PC-9 (cell line): Measurements from ENCODE around the gene MACROD1. TPM values are rescaled to one million over a fixed set of nuclear protein-coding genes. Genes with fewer than 3 reads are reported as not detected.

Experiments used
- BruUV-seq: library from RNA; stranded (reverse); fragments of 400-500 nt; replicated peaks from 2 replicates; lab custom pipeline; 2021; lab: Mats Ljungman, UMichigan
- CTCF ChIA-PET: fragments of 300-600 bp; sonication (Branson Sonifier 250); formaldehyde crosslinking; loops from one replicate; lab custom pipeline; 2022; ENCODE audit warnings: antibody characterized with exemption; lab: Charles Lee
- POLR2A ChIA-PET: fragments of 300-600 bp; sonication (Branson Sonifier 250); formaldehyde crosslinking; loops from one replicate; lab custom pipeline; 2022; ENCODE audit warnings: antibody characterized with exemption; ENCODE audit not compliant: unreplicated experiment; lab: Charles Lee
- DNase-seq, 2 experiments: peaks; one replicate each; pipeline versions ENCODE4 v3.0.0 to v3.0.0-alpha.2; 2015 to 2022; ENCODE audit warnings: mixed read lengths in 1 of 2
- H2AFZ ChIP-seq: fragments of 200-600 bp; sonication (generic); 2 replicates; pipeline ENCODE4 v1.8.1; 2017; ENCODE audit warnings: antibody characterized with exemption
- H3F3A ChIP-seq: fragments of 200-600 bp; sonication (generic); 2 replicates; pipeline ENCODE4 v1.8.1; 2017; ENCODE audit warnings: antibody characterized with exemption, mild to moderate bottlenecking, low read depth; ENCODE audit not compliant: insufficient read depth
- H3K27ac ChIP-seq: fragments of 200-600 bp; sonication (generic); 2 replicates; pipeline ENCODE4 v1.6.1; 2016; ENCODE audit warnings: mixed run types
- H3K27me3 ChIP-seq: fragments of 200-600 bp; sonication (generic); 2 replicates; pipeline ENCODE4 v1.6.1; 2016; ENCODE audit warnings: low read depth, mixed run types; ENCODE audit not compliant: insufficient read depth
- H3K36me3 ChIP-seq: fragments of 200-600 bp; sonication (generic); 2 replicates; pipeline ENCODE4 v1.6.1; 2016; ENCODE audit warnings: low read depth, mixed run types
- H3K4me1 ChIP-seq: fragments of 200-600 bp; sonication (generic); replicated peaks from 2 replicates; pipeline ENCODE4 v1.6.1; 2016; ENCODE audit warnings: mixed run types; ENCODE audit not compliant: insufficient read depth
- H3K4me2 ChIP-seq: fragments of 200-600 bp; sonication (generic); 2 replicates; pipeline ENCODE4 v1.6.1; 2017; ENCODE audit warnings: mixed run types
- H3K4me3 ChIP-seq: fragments of 200-600 bp; sonication (generic); 2 replicates; pipeline ENCODE4 v1.6.1; 2016; ENCODE audit warnings: mixed run types
- H3K79me2 ChIP-seq: fragments of 200-600 bp; sonication (generic); 2 replicates; pipeline ENCODE4 v1.6.1; 2017; ENCODE audit warnings: low read depth, mixed run types
- H3K9me2 ChIP-seq: fragments of 200-600 bp; sonication (generic); 2 replicates; pipeline ENCODE4 v1.8.1; 2017; ENCODE audit warnings: mild to moderate bottlenecking; ENCODE audit not compliant: insufficient read depth
- H3K9me3 ChIP-seq: fragments of 200-600 bp; sonication (generic); 2 replicates; pipeline ENCODE4 v1.8.1; 2016; ENCODE audit warnings: low read depth; ENCODE audit not compliant: insufficient read depth
- H4K20me1 ChIP-seq: fragments of 200-600 bp; sonication (generic); 2 replicates; pipeline ENCODE4 v1.8.1; 2017; ENCODE audit not compliant: insufficient read depth
- EZH2 ChIP-seq: fragments of 200-600 bp; sonication (generic); IDR thresholded peaks from 2 replicates; pipeline ENCODE4 v1.8.0; 2017; ENCODE audit warnings: antibody characterized with exemption, low read depth
- intact Hi-C: fragments of 100-400 bp; cut with micrococcal nuclease; formaldehyde crosslinking; loops from one replicate; pipeline ENCODE4 v1.10.0; 2022; ENCODE audit not compliant: unreplicated experiment
- total RNA-seq: library from RNA; stranded (reverse); gene quantifications from 2 replicates; pipeline ENCODE4 v1.2.3, GENCODE V29; 2021
- TF ChIP-seq, protein P1 (sequence below): fragments of 200-600 bp; sonication (generic); conservative IDR thresholded peaks from 2 replicates; pipeline ENCODE4 v1.6.1; 2017; ENCODE audit warnings: mixed run types, antibody characterized with exemption, mild to moderate bottlenecking, moderate library complexity

Gene MACROD1
- total RNA-seq, 1 experiment from 2014 or later = 41.0 TPM

DNA sequence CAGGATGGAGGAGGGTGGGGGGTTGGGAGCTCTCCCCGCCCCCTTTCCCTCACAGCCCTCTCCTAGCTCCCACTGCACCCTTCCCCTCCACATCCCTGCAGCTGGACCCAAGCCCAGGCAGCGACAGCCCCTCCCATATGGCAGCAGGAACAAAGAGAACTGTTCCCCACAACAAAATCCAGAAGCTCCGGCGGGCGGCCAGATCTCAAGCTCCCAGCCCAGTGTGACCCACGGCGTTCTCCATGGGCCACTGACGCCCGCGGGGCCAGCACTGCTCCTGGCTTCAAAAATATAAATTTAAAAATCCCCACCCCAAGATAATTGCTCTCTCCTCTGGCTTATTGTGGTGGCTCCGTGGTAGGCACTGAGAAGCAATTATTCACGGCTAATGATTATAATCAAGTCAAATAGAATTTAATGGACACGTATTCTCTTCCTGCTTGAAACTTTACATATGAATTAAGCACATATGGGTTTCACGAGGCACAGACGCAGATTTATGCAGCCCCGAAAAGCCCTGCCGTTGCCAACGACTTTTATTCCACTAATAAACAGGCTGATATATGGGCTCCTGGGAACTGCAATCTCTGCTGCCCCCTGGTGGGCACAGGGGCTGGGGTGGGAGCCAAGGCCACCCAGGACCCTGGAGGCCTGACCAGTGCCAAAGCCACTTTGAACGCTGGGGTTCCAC is 17.5 kb downstream of the MACROD1 start:
- Histone ChIP-seq H3K79me2 (0 out of 2 replicates have a peak, but pooled peaks cover 4% of the 10 kb centered on the region), H3K4me1 (no peaks in the 10 kb centered on the region), H3K36me3 (no peaks in the 10 kb centered on the region), H4K20me1 (peaks cover 52% of the 10 kb centered on the region), H3K27me3 (no peaks in the 10 kb centered on the region), H3K4me2 (no peak overlapping the region), H2AFZ (no peak overlapping the region), H3K27ac (no peak overlapping the region), H3K9me2 (no peaks in the 10 kb centered on the region), H3K4me3 (no peak overlapping the region), H3F3A (peaks cover 2% of the 10 kb centered on the region; the same call in 1 of the 2 replicates), H3K9me3 (no peaks in the 10 kb centered on the region)
- peak in 1 of 2 experiments; percentile 75 for DNase-seq
- ChIA-PET CTCF (interaction anchor here (0.6 to 0.7 kb wide), 3 partner anchors 503 to 1264 kb away, joined by 3 to 6 read pairs (median 4); no protein-coding TSS in a partner anchor), POLR2A (interaction anchor here (0.7 kb wide), 1 partner anchor 291 kb away, joined by 3 read pairs; no protein-coding TSS in a partner anchor)
- BruUV-seq = no TSS peak
- no peak for TF ChIP-seq EZH2
- TF ChIP-seq, protein P1, sequence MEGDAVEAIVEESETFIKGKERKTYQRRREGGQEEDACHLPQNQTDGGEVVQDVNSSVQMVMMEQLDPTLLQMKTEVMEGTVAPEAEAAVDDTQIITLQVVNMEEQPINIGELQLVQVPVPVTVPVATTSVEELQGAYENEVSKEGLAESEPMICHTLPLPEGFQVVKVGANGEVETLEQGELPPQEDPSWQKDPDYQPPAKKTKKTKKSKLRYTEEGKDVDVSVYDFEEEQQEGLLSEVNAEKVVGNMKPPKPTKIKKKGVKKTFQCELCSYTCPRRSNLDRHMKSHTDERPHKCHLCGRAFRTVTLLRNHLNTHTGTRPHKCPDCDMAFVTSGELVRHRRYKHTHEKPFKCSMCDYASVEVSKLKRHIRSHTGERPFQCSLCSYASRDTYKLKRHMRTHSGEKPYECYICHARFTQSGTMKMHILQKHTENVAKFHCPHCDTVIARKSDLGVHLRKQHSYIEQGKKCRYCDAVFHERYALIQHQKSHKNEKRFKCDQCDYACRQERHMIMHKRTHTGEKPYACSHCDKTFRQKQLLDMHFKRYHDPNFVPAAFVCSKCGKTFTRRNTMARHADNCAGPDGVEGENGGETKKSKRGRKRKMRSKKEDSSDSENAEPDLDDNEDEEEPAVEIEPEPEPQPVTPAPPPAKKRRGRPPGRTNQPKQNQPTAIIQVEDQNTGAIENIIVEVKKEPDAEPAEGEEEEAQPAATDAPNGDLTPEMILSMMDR = peak; percentile 97
- intact Hi-C loops = loop anchor here (1.0 to 10.0 kb wide), 3 partner anchors 310 to 1114 kb away; no protein-coding TSS in a partner anchor

DNA sequence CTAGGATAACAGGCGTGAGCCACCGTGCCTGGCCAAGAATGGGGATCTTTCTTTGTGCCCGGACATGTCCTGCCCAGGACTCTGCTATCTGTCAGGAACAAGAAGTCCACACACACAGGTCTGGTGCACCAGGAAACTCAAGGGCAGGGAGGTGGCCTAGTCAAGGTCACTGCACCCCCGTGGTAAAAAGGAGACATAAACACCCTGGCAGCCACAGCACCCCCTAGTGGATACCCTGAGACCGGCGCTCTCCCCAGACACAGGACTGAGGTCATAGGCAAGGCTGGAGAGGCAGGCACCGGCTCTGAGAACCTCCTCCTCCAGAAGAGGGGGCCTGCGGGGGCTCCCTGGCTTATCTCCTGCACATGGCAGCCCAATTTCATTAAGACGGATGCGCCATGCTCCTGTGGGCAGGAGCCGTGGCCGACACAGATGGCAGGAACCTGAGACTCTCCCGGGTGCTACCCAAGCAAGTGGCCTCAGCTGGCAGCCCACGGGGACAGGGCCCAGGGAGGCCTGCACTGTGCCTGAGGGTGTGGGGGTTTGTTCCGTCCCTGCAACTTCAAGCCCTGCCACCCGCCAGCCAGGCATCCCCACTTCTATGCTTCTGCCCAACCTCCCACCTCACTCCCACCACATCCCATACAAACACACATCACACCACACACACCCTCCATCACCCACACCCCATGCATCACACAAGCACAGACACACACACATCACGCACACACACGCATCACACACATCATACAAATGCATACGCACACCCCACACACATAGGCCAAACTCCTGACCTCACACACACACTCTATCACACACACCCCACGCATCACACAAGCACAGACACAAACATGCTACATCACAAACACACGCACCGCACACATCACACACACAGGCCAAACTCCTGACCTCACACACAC is 19.6 kb downstream of the MACROD1 start:
- CTCF ChIA-PET = no interaction called here
- Histone ChIP-seq H3K9me2 (no peaks in the 10 kb centered on the region), H3K4me3 (no peak overlapping the region), H3K9me3 (no peaks in the 10 kb centered on the region), H3K4me1 (no peaks in the 10 kb centered on the region), H3K4me2 (no peak overlapping the region), H3K27ac (no peak overlapping the region), H3F3A (no peaks in the 10 kb centered on the region), H2AFZ (no peak overlapping the region), H3K27me3 (no peaks in the 10 kb centered on the region), H4K20me1 (peaks cover 45% of the 10 kb centered on the region), H3K79me2 (0 out of 2 replicates have a peak, but pooled peaks cover 4% of the 10 kb centered on the region), H3K36me3 (no peaks in the 10 kb centered on the region)
- POLR2A ChIA-PET = no interaction called here
- TF ChIP-seq EZH2 = no peak
- TF ChIP-seq, protein P1 = peak; percentile 93
- intact Hi-C loops = loop anchor here (10.0 kb wide), 1 partner anchor 1111 kb away; no protein-coding TSS in a partner anchor
- DNase-seq = peak in 1 of 2 experiments; percentile 51
- no TSS peak for BruUV-seq
